A673 (cell line): ENCODE measurements around the gene VWA1.

Experiments
- CTCF ChIP-seq: fragments of 300-800, 200-600 bp; sonication (generic); conservative IDR thresholded peaks from 2 replicates; pipeline ENCODE4 v1.5.1; 2017; ENCODE audit warnings: low read depth, mild to moderate bottlenecking, antibody characterized with exemption, low read length, moderate library complexity, mixed read lengths
- EZH2 ChIP-seq: fragments of 200-600 bp; sonication (generic); IDR thresholded peaks from 2 replicates; pipeline ENCODE4 v1.6.1; 2017; ENCODE audit warnings: borderline replicate concordance, low read depth, mild to moderate bottlenecking, mixed read lengths, antibody characterized with exemption, low read length; ENCODE audit not compliant: poor library complexity, severe bottlenecking

GRCh38 chr1:1419363-1419812 is 16.1 kb upstream of the VWA1 start:
- TF ChIP-seq CTCF (no peak), EZH2 (no peak)
